GM23248 (cell line): Measurements from ENCODE around the gene MYO5A.
"Not testable (repeated sequence)": the region's sequence is repeated elsewhere in the genome, so short reads cannot be mapped to it uniquely, and the experiment has no call there.

Experiments
- EZH2 ChIP-seq: fragments of 200-600 bp; sonication (generic); IDR thresholded peaks from 2 replicates; pipeline ENCODE4 v1.6.1; 2018; ENCODE audit warnings: antibody characterized with exemption, mild to moderate bottlenecking; ENCODE audit not compliant: insufficient read depth, poor library complexity, severe bottlenecking
- EZH2phosphoT487 ChIP-seq: fragments of 200-600 bp; sonication (generic); IDR thresholded peaks from 2 replicates; pipeline ENCODE4 v1.6.1; 2018; ENCODE audit warnings: antibody characterized with exemption, moderate library complexity, mild to moderate bottlenecking, low read depth; ENCODE audit not compliant: insufficient read depth

GRCh38 chr15:52574623-52575022 lies 45.9 kb upstream of the MYO5A start:
- TF ChIP-seq EZH2phosphoT487, EZH2: not testable (repeated sequence)
